HepG2 (cell line): ENCODE measurements around the gene STRADA. TPM values are rescaled to one million over a fixed set of nuclear protein-coding genes. Genes with fewer than 3 reads are reported as not detected.
A peak's percentile ranks its signal among the peaks of the same experiment; 100 is the strongest.

ENCODE experiments used
- ATAC-seq: fragments of 200-7000 bp; cut with Tn5 transposase; 3 replicates; pipeline ENCODE4 v1.9.1; 2020; ENCODE audit warnings: mild to moderate bottlenecking, moderate library complexity
- BruUV-seq: library from RNA; stranded (reverse); fragments of 400-500 nt; replicated peaks from 2 replicates; lab custom pipeline; 2021; lab: Mats Ljungman, UMichigan
- CTCF ChIA-PET: fragments of 300-600 bp; formaldehyde crosslinking; extraction: SDS; loops from one replicate; lab custom pipeline; 2021; ENCODE audit warnings: low total read pairs, inconsistent platforms, low intra/inter-chr PET ratio; lab: Yijun Ruan, JAX
- POLR2A ChIA-PET: fragments of 350-600 bp; sonication (Branson Sonifier 250); formaldehyde crosslinking; loops from one replicate; lab custom pipeline; 2020; ENCODE audit warnings: antibody characterized with exemption, inconsistent platforms; lab: Yijun Ruan, JAX
- DNase-seq: peaks from one replicate; pipeline ENCODE4 v3.0.0-alpha.2; 2015; ENCODE audit warnings: low spot score
- FAIRE-seq: peaks from 3 replicates; lab custom pipeline; 2011; peaks lifted over from hg19 to GRCh38; lab: Jason Lieb, UNC
- H2AFZ ChIP-seq: one replicate; pipeline ENCODE4 v1.6.1; 2011; ENCODE audit warnings: low read length, inconsistent platforms
- H3K27ac ChIP-seq: fragments of 300-600 bp; 3 replicates; pipeline ENCODE4 v1.8.0; 2011; ENCODE audit warnings: mixed run types, mild to moderate bottlenecking, mixed read lengths, low read length, inconsistent platforms; ENCODE audit not compliant: insufficient read depth; ENCODE audit errors: extremely low read length
- H3K27me3 ChIP-seq, 2 experiments: fragments of 200-600 bp in 1 of 2; 2 replicates in 1 of 2; 3 replicates in 1 of 2; pipeline versions ENCODE4 v1.6.0 to v1.8.0; 2011; ENCODE audit warnings: low read length in 2 of 2, mild to moderate bottlenecking in 2 of 2, moderate library complexity in 2 of 2, inconsistent platforms in 1 of 2; ENCODE audit not compliant: insufficient read depth in 2 of 2, control insufficient read depth in 1 of 2
- H3K36me3 ChIP-seq, 2 experiments: fragments of 200-600 bp in 1 of 2; replicated peaks in 1 of 2; 2 replicates in 1 of 2; 3 replicates in 1 of 2; pipeline versions ENCODE4 v1.5.1 to v1.8.0; 2011; ENCODE audit warnings: low read length in 2 of 2, inconsistent platforms in 1 of 2; ENCODE audit not compliant: insufficient read depth in 2 of 2, control insufficient read depth in 1 of 2
- H3K4me1 ChIP-seq: 2 replicates; pipeline ENCODE4 v1.5.1; 2012; ENCODE audit warnings: low read length, inconsistent platforms; ENCODE audit not compliant: insufficient read depth
- H3K4me2 ChIP-seq: 2 replicates; pipeline ENCODE4 v1.6.0; 2011; ENCODE audit warnings: low read depth, low read length, inconsistent platforms
- H3K4me3 ChIP-seq, 3 experiments: fragments of 200-600 bp in 1 of 3; sonication (generic), shearing (Covaris generic) in 1 of 3; replicated peaks in 1 of 3; 2 replicates each; pipeline ENCODE4 v1.5.1; 2011 to 2016; ENCODE audit warnings: low read length in 3 of 3, inconsistent platforms in 2 of 3, low read depth in 2 of 3, mild to moderate bottlenecking in 2 of 3, control low read depth in 1 of 3, mixed read lengths in 1 of 3; ENCODE audit not compliant: insufficient read depth in 1 of 3
- H3K79me2 ChIP-seq: one replicate; pipeline ENCODE4 v1.6.1; 2011; ENCODE audit warnings: low read length, inconsistent platforms; ENCODE audit not compliant: insufficient read depth
- H3K9ac ChIP-seq: 2 replicates; pipeline ENCODE4 v1.6.0; 2011; ENCODE audit warnings: mild to moderate bottlenecking, low read depth, low read length, inconsistent platforms; ENCODE audit not compliant: insufficient read depth
- H3K9me3 ChIP-seq: 2 replicates; pipeline ENCODE4 v1.5.1; 2012; ENCODE audit warnings: mild to moderate bottlenecking, low read length
- H4K20me1 ChIP-seq: 2 replicates; pipeline ENCODE4 v1.6.0; 2011; ENCODE audit warnings: inconsistent platforms, mild to moderate bottlenecking, low read length, moderate library complexity; ENCODE audit not compliant: insufficient read depth
- ADNP ChIP-seq: sonication (generic); formaldehyde crosslinking; IDR thresholded peaks from 2 replicates; pipeline ENCODE4 v1.4.0; 2020; ENCODE audit warnings: missing genetic modification reagents
- CAMTA2 ChIP-seq: sonication (generic); formaldehyde crosslinking; IDR thresholded peaks from 2 replicates; pipeline ENCODE4 v1.4.0; 2020; ENCODE audit warnings: mild to moderate bottlenecking, missing genetic modification reagents, borderline replicate concordance
- FOXO1 ChIP-seq: sonication (generic); formaldehyde crosslinking; IDR thresholded peaks from 2 replicates; pipeline ENCODE4 v1.4.0; 2020; ENCODE audit warnings: missing genetic modification reagents
- HHEX ChIP-seq: IDR thresholded peaks from 2 replicates; pipeline ENCODE4 v1.6.1; 2016; ENCODE audit warnings: control low read depth
- KLF12 ChIP-seq: sonication (generic); formaldehyde crosslinking; IDR thresholded peaks from 2 replicates; pipeline ENCODE4 v1.4.0; 2020; ENCODE audit warnings: missing genetic modification reagents, borderline replicate concordance
- NCOR1 ChIP-seq: fragments of 200-600 bp; sonication (generic); IDR thresholded peaks from 2 replicates; pipeline ENCODE4 v1.7.0; 2017; ENCODE audit warnings: antibody characterized with exemption, low read length, borderline replicate concordance
- RBAK ChIP-seq: sonication (generic); formaldehyde crosslinking; IDR thresholded peaks from 2 replicates; pipeline ENCODE4 v1.5.1; 2020; ENCODE audit warnings: mild to moderate bottlenecking, missing genetic modification reagents
- RXRA ChIP-seq: sonication (generic); formaldehyde crosslinking; IDR thresholded peaks from 2 replicates; pipeline ENCODE4 v1.5.1; 2020; ENCODE audit warnings: missing genetic modification reagents
- ZMYM2 ChIP-seq: sonication (generic); formaldehyde crosslinking; IDR thresholded peaks from 2 replicates; pipeline ENCODE4 v1.8.0; 2022; ENCODE audit warnings: mild to moderate bottlenecking, missing genetic modification reagents
- ZMYM4 ChIP-seq: sonication (generic); formaldehyde crosslinking; IDR thresholded peaks from 2 replicates; pipeline ENCODE4 v1.8.1; 2023; ENCODE audit warnings: mild to moderate bottlenecking, missing genetic modification reagents
- ZNF124 ChIP-seq: sonication (generic); formaldehyde crosslinking; IDR thresholded peaks from 2 replicates; pipeline ENCODE4 v1.4.0; 2020; ENCODE audit warnings: missing genetic modification reagents
- ZNF17 ChIP-seq: sonication (generic); formaldehyde crosslinking; IDR thresholded peaks from 2 replicates; pipeline ENCODE4 v1.5.0; 2020; ENCODE audit warnings: mild to moderate bottlenecking, missing genetic modification reagents
- ZNF350 ChIP-seq: sonication (generic); formaldehyde crosslinking; IDR thresholded peaks from 2 replicates; pipeline ENCODE4 v1.4.0; 2020; ENCODE audit warnings: mild to moderate bottlenecking, low read depth, missing genetic modification reagents, borderline replicate concordance
- ZNF446 ChIP-seq: sonication (generic); formaldehyde crosslinking; IDR thresholded peaks from 2 replicates; pipeline ENCODE4 v1.5.0; 2020; ENCODE audit warnings: mild to moderate bottlenecking, missing genetic modification reagents
- ZNF598 ChIP-seq: sonication (generic); formaldehyde crosslinking; IDR thresholded peaks from 2 replicates; pipeline ENCODE4 v1.5.1; 2020; ENCODE audit warnings: mild to moderate bottlenecking, missing genetic modification reagents, borderline replicate concordance
- ZSCAN25 ChIP-seq: sonication (generic); formaldehyde crosslinking; IDR thresholded peaks from 2 replicates; pipeline ENCODE4 v1.8.0; 2022; ENCODE audit warnings: mild to moderate bottlenecking, missing genetic modification reagents
- WGBS: methylation state at CpG from one replicate; pipeline ENCODE4 v1.1.6; 2017; ENCODE audit warnings: low lambda C conversion rate; 5-methylcytosine and 5-hydroxymethylcytosine counted together
- in situ Hi-C: cut with HindIII; loops from 2 replicates; pipeline ENCODE4 v1.10.0; 2017; ENCODE audit warnings: low pct_unique_long_range_greater_than_20kb; ENCODE audit not compliant: extremely low pct_ligation_motif_present
- intact Hi-C: fragments of 100-400 bp; cut with micrococcal nuclease; formaldehyde crosslinking; loops from one replicate; pipeline ENCODE4 v1.10.0; 2022; ENCODE audit not compliant: unreplicated experiment
- polyA plus RNA-seq, 8 experiments: library from polyadenylated mRNA; depleted of rRNA in 3 of 8; stranded (reverse) in 7 of 8; unstranded in 1 of 8; fragments of >200 nt; fragmentation: Illumina TruSeq in 4 of 8; extraction: Trizol in 4 of 8; gene quantifications; 2 replicates each; pipeline versions ENCODE4 v1.2.1 to v1.2.3, GENCODE V29; 2011 to 2016; ENCODE audit warnings: low read depth in 4 of 8, missing spikeins in 1 of 8, mixed read lengths in 1 of 8; ENCODE audit not compliant: insufficient read depth in 1 of 8
- total RNA-seq, 5 experiments: library from RNA; depleted of rRNA; stranded (reverse); fragments of >200 nt; fragmentation: Illumina TruSeq; extraction: Trizol; gene quantifications; 2 replicates each; pipeline ENCODE4 v1.2.3, GENCODE V29; 2016; ENCODE audit warnings: low read depth in 1 of 5
- TF ChIP-seq, protein P1 (sequence below): sonication (generic); formaldehyde crosslinking; IDR thresholded peaks from 2 replicates; pipeline ENCODE4 v1.4.0; 2020; ENCODE audit warnings: mild to moderate bottlenecking, missing genetic modification reagents
- TF ChIP-seq, protein P2 (sequence below): sonication (generic); formaldehyde crosslinking; IDR thresholded peaks from 2 replicates; pipeline ENCODE4 v1.4.0; 2020; ENCODE audit warnings: missing genetic modification reagents, borderline replicate concordance
- TF ChIP-seq, protein P3 (sequence below): sonication (generic); formaldehyde crosslinking; IDR thresholded peaks from 2 replicates; pipeline ENCODE4 v1.4.0; 2020; ENCODE audit warnings: low read depth, mild to moderate bottlenecking, missing genetic modification reagents

STRADA gene
- total and polyA plus RNA-seq, 2 of the 13 experiments (the other 11 are each of a cell fraction or from before 2014, with no cell fraction given) = 17.6 to 17.9 TPM

DNA sequence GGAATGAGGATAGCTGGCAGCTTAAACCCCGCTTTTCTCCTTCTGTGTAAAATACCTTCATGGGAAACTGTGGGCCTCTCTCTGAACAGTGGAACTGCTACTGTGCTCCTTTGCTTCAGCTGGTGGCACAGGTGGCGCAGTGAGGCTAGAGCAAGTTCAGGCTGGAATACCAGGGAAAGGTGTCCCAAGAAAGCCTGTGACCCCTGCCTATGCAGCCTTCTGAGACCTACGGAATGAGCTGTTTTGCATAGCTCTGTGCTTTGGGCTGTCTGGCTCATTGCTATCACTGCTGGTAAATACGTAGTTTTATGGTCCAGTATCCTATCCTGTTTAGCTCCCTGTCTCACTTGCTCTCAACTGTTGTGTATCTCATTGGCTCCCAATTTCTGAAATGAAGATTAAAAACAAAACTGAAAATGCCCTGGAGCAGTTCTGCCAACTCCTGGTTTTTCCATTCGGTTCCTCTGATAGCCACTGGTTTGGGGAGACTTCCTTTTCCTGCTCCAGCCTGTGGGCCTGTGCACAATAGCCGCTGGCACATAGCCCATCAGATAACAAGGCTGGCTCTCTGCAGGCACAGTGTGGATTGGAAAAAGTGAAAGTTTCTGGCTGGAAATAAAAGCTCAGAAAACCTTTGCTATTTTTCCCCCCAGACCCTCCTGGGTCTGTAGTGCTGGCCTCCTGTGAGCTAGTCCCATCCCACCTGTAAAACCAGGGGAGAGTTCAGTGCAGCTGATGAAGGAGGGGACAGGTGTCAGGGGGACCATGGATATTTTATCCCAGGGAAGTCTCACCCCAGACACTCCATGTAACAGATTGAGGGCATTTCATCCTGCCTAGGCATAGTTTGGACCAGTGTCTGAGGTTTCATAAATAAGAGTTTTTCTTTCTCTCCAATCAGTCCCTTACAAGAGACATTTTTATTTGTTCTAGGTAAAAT, 65.7 kb downstream of the STRADA start:
- Histone ChIP-seq H3K9me3 (no peaks in the 10 kb centered on the region), H3K79me2 (no peaks in the 10 kb centered on the region), H3K4me1 (peaks cover 20% of the 10 kb centered on the region), H3K27ac (peak overlapping the region; percentile 12), H3K27me3 (no peaks in the 10 kb centered on the region), H3K36me3 (peaks cover 8 to 19% of the 10 kb centered on the region in 2 experiments), H3K4me2 (peak overlapping the region; percentile 37), H3K4me3 (no peak overlapping the region), H2AFZ (no peak overlapping the region), H4K20me1 (no peaks in the 10 kb centered on the region), H3K9ac (no peak overlapping the region)
- CTCF ChIA-PET = no interaction called here
- in situ Hi-C loops = no loop called here
- FAIRE-seq (peak; percentile 84), DNase-seq (peak; percentile 83), ATAC-seq (peak; percentile 88)
- 61% methylated on average over 6 of the region's 6 CpGs for WGBS
- POLR2A ChIA-PET = interaction anchor here (1.0 to 2.1 kb wide), 4 partner anchors 54 to 167 kb away, joined by 3 to 12 read pairs (median 3); partner anchors contain the start of genes CCDC47, DDX42, MAP3K3 and SMARCD2
- no TSS peak for BruUV-seq
- intact Hi-C loops = loop anchor here (5.0 kb wide), 1 partner anchor 54 kb away; the partner anchor contains the start of gene MAP3K3
- TF ChIP-seq ZNF124 (CRISPR knock-in tag) = no peak
- TF ChIP-seq RBAK (CRISPR knock-in tag) = no peak
- no peak for TF ChIP-seq ADNP (CRISPR knock-in tag)
- TF ChIP-seq RXRA (CRISPR knock-in tag) = no peak
- peak; percentile 16; the same call in 1 of the 2 replicates for TF ChIP-seq NCOR1
- TF ChIP-seq FOXO1 (CRISPR knock-in tag) = no peak
- TF ChIP-seq, protein P1, sequence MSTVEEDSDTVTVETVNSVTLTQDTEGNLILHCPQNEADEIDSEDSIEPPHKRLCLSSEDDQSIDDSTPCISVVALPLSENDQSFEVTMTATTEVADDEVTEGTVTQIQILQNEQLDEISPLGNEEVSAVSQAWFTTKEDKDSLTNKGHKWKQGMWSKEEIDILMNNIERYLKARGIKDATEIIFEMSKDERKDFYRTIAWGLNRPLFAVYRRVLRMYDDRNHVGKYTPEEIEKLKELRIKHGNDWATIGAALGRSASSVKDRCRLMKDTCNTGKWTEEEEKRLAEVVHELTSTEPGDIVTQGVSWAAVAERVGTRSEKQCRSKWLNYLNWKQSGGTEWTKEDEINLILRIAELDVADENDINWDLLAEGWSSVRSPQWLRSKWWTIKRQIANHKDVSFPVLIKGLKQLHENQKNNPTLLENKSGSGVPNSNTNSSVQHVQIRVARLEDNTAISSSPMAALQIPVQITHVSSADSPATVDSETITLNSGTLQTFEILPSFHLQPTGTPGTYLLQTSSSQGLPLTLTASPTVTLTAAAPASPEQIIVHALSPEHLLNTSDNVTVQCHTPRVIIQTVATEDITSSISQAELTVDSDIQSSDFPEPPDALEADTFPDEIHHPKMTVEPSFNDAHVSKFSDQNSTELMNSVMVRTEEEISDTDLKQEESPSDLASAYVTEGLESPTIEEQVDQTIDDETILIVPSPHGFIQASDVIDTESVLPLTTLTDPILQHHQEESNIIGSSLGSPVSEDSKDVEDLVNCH = 0 out of 2 replicates have a peak, but pooled peaks have one; percentile 38
- 0 out of 2 replicates have a peak, but pooled peaks have one; percentile 59 for TF ChIP-seq ZNF598
- TF ChIP-seq ZMYM2 = no peak
- TF ChIP-seq, protein P2, sequence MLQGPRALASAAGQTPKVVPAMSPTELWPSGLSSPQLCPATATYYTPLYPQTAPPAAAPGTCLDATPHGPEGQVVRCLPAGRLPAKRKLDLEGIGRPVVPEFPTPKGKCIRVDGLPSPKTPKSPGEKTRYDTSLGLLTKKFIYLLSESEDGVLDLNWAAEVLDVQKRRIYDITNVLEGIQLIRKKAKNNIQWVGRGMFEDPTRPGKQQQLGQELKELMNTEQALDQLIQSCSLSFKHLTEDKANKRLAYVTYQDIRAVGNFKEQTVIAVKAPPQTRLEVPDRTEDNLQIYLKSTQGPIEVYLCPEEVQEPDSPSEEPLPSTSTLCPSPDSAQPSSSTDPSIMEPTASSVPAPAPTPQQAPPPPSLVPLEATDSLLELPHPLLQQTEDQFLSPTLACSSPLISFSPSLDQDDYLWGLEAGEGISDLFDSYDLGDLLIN = no peak
- no peak for TF ChIP-seq KLF12
- TF ChIP-seq ZNF350 (CRISPR knock-in tag) = no peak
- no peak for TF ChIP-seq HHEX (CRISPR knock-in tag)
- TF ChIP-seq CAMTA2 = no peak
- TF ChIP-seq ZMYM4 (CRISPR knock-in tag) = no peak
- TF ChIP-seq ZNF446 (CRISPR knock-in tag) = no peak
- TF ChIP-seq ZNF17 (CRISPR knock-in tag) = no peak
- TF ChIP-seq ZSCAN25 (CRISPR knock-in tag) = no peak
- TF ChIP-seq, protein P3, sequence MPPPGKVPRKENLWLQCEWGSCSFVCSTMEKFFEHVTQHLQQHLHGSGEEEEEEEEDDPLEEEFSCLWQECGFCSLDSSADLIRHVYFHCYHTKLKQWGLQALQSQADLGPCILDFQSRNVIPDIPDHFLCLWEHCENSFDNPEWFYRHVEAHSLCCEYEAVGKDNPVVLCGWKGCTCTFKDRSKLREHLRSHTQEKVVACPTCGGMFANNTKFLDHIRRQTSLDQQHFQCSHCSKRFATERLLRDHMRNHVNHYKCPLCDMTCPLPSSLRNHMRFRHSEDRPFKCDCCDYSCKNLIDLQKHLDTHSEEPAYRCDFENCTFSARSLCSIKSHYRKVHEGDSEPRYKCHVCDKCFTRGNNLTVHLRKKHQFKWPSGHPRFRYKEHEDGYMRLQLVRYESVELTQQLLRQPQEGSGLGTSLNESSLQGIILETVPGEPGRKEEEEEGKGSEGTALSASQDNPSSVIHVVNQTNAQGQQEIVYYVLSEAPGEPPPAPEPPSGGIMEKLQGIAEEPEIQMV = 0 out of 2 replicates have a peak, but pooled peaks have one; percentile 39
